DMS79 (cell line): ENCODE results near the gene ACOT4.
"Not testable (repeated sequence)": the region's sequence is repeated elsewhere in the genome, so short reads cannot be mapped to it uniquely, and the experiment has no call there.

ENCODE experiments used
- DNase-seq: peaks from one replicate; lab custom pipeline; 2025; lab: John Stamatoyannopoulos, UW

ACOT4 gene

DNA sequence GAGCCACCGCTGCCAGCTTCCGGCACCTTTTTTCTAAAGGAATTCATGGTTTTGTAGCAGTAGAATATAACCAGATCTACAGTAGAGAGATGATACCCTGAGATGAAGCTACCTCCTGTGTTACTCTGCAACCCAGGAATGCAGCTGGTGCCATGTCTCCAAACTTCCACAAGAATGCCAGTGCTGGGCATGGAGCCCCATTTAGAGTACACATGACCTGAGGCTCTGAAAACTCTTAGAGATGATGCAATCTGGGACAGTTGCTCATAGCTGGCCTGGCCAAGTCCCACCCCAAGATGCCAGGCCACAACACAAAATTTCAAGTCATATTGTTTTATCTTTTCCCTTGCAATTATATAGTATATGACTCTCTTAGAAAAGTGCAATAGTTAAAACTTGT, 14.5 kb upstream of the ACOT4 start:
- DNase-seq, result not testable (repeated sequence)

DNA sequence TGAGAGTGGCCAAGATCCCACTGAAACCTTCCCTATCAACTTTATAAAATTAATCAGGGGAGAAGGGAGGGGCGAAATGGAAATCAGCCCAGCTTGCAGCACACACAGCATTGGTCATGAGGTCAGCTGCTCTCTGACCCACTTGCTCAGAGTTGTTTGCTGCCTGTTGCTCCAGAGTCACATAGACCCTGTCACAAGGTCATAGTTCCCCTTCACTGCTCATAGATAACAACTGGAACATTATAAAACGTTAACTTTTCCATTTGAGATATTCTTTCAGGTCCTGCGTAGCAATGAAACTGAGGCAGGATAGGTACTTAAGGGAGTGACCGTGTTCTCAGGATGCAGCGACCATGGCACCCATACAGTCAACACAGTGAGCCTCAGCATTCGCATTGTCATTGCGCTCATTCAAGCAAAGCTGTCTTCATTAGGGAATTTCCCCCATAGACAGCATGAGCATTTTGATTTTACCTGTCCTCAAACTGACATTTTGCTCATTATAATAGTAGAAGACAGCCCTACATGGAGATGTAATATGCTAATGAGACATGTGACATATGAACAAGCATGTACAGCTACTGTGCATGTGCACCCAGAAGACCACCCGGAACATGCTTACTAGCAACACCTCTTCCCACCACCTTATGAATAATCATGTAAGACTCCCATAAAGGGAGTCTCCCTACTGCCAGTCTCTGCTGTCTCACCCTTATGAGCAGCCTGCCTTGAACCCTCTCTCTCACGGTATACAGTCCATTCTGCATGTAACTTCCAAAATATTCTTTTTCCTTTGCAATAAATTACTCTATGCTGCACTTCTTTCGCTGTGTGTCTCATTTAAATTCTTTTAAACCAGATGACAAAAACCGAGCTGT, 9.3 kb upstream of the ACOT4 start:
- DNase-seq, result not testable (repeated sequence)

DNA sequence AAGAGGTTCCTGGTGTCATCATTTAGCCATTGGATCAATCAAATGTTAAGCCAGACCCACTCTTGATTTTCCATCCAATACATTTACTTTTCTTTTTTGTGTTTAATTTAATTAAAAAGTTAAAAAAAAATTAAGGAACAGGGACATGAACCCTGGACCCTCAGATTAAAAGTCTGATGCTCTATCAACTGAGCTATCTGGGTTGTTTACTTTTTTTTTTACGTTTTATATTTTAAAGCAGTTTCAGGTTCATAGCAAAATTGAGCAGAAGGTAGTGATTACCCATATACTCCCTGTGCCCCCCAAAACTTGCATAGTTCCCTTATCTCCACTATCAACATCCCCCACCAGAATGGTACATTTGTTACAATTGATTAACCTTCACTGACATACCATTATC, 3.0 kb upstream of the ACOT4 start:
- no peak for DNase-seq

DNA sequence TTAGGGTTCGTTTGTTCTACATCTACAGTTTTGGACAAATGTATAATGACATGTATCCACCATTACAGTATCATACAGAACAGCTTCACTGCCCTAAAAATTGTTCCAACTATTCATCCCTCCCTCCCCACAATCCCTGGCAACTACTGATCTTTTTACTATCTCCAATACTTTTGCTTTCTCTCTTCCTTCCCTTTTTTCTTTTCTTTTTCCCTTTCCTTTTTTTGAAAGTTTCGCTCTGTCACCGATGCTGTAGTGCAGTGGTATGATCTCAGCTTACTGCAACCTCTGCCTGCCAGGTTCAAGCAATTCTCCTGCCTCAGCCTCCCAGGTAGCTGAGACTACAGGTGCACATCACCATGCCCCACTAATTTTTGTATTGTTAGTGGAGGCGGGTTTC, 2.6 kb upstream of the ACOT4 start:
- no peak for DNase-seq

DNA sequence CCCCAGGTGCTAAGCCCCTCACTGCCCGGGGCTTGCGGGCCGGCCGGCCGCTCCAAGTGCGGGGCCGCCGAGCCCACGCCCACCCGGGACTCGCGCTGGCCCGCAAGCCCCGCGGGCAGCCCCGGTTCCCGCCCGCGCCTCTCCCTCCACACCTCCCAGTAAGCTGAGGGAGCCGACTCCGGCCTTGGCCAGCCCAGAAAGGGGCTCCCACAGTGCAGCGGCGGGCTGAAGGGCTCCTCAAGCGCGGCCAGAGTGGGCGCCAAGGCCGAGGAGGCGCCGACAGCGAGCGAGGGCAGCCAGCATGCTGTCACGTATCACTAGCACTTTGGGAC, 1.0 kb upstream of the ACOT4 start:
- not testable (repeated sequence) for DNase-seq

DNA sequence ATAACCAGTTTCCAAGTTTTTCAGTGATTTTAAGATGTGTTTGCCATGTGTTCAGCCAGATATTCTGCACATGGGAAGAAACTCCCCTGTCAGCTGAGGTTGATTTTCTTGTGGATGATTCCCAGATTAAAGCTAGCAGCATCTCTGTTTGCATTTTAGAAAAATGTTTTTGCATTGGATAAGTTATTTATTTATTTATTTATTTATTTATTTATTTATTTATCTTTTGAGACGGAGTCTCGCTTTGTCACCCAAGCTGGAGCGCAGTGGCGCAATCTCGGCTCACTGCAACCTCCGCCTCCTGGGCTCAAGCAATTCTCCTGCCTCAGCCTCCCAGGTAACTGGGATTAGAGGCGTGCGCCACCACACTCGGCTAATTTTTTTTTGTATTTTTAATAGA, 2.8 kb downstream of the ACOT4 start:
- no peak for DNase-seq

DNA sequence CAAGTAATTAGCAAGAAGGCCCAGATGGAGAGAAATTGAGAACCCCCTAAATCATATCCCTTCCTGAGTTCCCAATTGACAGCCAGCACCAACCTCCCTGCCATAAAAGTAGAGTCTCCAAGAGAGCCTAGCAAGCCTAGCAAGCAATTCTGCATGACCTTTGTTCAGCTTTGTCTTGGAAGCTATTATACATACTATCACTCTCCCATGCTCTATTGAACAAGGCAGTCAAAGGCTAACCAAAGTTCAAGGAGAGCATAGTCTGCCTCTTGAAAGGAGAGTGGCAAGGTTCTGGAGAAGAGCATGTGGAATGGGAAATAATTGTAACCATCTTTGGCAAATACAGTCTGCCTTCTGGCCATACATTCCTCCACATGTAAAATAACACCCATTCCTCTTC, 7.8 kb downstream of the ACOT4 start:
- no peak for DNase-seq

DNA sequence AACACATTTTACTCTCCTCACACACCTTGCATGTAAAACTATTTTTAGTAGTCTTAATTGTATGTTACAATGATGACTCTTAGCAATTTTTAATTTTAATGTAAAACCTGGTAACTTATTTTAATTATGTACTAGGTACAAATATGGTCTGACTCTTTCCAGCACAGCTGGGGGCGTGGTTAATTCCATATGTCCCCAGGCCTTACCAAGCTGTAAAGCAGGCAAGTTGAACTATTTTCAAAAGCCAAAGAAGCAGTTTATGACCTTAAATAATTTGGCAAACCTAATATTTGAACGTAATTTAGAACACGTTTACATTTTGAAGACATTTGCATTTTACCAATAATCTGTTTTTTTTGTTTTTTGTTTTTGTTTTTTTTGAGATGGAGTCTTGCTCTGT, 11.3 kb downstream of the ACOT4 start:
- DNase-seq, result no peak

DNA sequence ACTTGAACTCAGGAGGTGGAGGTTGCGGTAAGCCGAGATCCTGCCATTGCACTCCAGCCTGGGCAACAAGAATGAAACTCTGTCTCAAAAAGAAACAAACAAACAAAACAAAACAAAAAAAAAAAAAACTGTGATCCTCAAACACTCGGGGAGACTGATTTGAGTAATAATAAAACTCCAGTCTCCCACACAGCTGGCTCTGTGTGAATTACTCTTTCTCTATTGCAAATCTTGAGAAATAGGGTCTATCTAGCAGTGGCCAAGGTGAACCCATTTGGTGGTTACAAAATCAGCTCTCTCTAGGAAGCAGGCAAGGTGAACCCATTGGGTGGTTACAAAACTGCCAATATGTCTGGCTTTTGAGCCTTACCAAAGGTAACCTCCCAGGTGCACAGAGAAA, 14.6 kb downstream of the ACOT4 start:
- DNase-seq, result no peak

DNA sequence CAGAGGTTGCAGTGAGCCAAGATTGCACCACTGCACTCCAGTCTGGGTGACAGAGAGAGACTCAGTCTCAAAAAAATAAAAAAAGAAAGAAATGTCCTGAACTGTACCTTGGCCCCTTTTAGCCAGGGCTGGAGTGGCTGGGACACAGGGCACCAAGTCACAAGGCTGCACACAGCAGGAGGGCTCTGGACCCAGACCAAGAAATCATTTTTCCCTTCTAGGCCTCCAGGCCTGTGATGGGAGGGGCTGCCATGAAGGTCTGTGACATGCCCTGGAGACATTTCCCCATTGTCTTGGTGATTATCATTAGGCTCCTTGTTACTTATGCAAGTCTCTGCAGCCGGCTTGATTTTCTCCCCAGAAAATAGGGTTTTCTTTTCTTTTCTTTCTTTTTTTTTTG, 15.6 kb downstream of the ACOT4 start:
- DNase-seq, result no peak

DNA sequence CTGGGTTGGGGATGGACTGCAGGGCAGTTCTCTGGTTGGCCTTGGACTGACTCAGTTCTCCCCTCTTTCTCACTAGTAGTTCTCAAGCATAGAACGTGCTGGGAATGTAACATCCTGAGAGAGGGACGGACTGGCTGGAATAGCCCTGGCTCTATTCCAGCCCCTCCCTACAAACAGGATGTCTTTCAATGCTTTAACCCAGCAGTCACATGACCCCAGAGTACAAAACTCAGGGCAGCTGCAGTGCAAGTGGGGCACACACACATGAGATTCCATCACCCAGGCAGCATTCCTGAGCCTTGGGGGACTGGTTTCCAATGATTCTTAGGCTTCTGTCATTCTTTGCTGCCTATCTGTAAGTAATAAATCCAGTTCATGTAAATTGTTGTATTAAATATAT, 19.0 kb downstream of the ACOT4 start:
- no peak for DNase-seq

DNA sequence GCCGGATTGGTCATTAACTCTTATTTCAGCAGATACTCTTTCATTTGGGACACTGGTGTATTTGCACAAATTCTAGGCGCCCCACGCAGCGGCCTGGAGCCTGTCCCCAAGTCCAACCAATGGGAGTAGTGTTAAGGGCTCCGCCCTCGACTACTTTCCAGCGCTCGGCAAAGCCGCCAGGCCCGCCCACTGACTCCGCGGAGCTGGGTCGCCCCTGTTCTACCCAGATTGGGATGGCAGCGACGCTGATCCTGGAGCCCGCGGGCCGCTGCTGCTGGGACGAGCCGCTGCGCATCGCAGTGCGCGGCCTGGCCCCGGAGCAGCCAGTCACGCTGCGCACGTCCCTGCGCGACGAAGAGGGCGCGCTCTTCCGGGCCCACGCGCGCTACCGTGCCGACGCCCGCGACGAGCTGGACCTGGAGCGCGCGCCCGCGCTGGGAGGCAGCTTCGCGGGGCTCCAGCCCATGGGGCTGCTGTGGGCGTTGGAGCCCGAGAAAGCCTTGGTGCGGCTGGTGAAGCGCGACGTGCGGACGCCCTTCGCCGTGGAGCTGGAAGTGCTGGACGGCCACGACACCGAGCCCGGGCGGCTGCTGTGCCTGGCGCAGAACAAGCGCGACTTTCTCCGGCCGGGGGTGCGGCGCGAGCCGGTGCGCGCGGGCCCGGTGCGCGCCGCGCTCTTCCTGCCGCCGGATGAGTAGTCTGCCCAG, 20.8 kb downstream of the ACOT4 start, which contains the start of gene ACOT6:
ACOT6 (plus strand) TSS at position 179 of the 707 bp plus-strand sequence; CDS start at position 234, 55 bp downstream.
- peak; percentile 53 for DNase-seq

DNA sequence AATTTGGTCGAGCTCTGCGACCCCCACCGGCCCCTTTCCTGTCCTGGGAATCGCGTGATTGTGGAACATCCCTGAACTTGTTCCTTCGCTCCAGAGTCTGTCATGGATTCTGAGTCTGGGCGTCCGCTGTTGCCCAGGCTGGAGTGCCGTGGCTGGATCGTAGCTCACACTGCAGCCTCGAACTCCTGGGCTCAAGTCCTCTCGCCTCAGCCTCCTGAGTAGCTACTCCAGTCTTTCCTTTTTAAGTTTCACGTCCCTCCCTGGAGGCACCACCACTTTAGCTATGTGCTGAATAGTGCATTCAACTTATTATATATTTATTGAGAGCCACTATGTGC, 21.3 kb downstream of the ACOT4 start:
- DNase-seq, result no peak

DNA sequence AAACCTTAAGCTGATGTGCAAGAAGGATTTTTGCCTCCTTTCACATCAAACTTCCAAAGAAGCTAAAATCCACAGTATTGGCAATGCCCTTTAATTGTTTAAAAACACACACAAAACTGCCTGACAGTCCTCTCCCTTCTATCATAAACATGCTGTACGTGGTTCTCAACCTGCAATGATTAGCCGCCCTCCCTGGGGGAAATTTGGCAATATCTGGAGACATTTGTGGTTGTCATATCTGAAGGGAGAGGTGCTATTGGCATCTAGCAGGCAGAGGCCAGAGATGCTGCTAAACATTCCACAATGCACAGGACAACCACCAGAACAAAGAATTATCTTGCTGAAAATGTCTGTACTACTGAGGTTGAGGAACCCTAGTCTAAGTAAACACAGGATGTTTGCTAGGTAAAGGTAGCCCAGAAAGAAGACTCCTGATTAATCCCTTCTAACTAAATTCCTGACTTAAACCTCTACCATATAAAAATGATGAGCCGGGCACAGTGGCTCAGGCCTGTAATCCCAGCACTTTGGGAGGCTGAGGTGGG, 21.8 kb downstream of the ACOT4 start:
- no peak for DNase-seq

DNA sequence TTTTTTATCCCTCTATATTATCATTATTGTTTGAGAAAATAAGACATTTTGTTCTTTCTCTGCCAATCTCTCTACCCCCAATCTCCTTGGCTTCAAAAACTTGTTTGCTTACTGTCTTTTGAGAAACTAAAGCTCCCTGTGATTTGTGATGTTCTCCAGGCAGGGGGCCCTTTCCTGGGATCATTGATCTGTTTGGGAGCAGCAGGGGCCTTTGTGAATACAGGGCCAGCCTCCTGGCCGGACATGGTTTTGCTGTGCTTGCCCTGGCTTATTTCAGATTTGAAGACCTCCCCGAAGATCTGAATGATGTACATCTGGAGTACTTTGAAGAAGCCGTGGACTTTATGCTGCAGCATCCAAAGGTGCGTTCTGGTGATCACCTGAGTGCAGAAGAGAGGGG, 25.2 kb downstream of the ACOT4 start:
- no peak for DNase-seq

DNA sequence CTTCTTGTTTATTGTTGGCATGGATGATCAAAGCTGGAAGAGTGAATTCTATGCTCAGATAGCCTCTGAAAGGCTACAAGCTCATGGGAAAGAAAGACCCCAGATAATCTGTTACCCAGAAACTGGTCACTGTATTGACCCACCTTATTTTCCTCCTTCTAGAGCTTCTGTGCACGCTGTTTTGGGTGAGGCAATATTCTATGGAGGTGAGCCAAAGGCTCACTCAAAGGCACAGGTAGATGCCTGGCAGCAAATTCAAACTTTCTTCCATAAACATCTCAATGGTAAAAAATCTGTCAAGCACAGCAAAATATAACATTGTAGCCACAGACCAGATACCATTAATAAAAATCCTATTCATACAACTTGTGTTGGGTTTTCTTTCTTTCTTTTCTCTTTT, 27.9 kb downstream of the ACOT4 start:
- no peak for DNase-seq

DNA sequence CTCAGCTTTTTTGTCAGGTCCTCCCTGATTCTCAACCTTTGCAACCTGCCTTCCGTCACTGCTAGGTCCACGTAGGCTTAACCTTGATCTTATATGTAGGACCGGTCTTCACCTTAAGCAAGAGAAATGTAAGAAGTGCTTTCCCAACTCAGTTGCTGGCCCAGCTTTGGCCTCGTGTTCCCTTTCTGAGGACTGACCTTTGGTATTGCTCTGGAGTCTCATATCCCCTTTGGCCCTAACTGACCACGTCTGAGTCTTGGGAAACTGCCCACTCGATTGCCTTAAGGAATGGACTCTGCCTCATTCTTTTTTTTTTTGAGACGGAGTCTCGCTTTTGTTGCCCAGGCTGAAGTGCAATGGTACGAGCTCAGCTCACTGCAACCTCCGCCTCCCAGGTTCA, 28.6 kb downstream of the ACOT4 start:
- no peak for DNase-seq

DNA sequence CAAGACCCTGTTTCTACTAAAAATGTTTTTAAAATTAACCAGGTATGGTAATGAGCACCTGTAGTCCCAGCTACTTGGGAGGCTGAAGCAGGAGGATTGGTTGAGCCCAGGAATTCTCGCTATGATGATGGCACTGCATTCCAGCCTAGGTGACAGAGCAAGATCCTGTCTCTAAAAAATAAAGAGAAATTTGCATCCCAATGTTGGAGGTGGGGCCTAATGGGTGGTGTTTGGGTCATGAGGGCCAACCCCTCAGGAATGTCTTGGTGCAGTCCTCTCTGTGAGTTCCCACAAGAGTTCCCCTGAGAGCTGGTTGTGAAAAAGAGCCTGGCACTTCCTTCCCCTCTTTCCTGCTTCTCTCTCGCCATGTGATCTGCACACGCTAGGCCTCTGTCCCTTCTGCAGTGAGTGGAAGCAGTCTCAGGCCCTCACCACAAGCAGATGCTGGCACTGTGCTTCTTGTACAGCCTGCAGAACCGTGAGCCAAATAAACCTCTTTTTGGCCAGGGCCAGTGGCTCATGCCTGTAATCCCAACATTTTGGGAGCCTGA, 31.9 kb downstream of the ACOT4 start:
- no peak for DNase-seq

DNA sequence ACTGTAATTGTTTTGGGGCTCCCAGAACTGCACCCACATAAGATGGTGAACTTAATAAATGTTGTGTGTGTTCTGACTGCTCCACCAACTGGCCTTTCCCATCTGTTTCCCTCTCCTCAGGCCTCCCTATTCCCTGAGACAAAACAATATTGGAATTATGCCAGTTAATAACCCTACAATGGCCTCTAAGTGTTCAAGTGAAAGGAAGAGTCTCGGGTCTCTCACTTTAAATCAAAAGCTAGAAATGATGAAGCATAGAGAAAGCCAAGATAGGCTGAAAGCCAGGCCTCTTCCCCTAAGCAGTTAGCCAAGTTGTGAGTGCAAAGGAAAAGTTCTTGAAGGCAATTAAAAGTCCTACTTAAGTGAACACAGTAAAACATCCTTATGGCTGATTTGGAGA, 34.0 kb downstream of the ACOT4 start:
- DNase-seq, result no peak

DNA sequence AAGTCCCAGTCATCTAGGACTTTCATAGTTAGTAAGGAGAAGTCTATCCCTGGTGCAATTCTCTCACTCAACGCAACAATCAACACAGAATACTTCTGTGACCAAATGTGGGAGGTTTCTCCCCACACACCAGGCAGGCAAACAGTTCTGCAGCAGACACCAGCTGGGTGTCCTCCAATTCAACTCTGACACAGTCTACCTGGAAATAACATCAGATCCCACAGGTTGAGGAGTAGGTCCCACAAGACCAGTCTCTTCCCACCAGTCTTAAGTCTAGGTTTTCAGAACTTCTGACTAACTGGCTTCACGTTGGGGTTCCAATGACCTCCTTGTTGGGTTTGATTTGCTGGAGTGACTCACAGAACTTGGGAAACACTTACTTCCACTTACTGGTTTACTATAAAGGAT, 35.5 kb downstream of the ACOT4 start:
- no peak for DNase-seq

DNA sequence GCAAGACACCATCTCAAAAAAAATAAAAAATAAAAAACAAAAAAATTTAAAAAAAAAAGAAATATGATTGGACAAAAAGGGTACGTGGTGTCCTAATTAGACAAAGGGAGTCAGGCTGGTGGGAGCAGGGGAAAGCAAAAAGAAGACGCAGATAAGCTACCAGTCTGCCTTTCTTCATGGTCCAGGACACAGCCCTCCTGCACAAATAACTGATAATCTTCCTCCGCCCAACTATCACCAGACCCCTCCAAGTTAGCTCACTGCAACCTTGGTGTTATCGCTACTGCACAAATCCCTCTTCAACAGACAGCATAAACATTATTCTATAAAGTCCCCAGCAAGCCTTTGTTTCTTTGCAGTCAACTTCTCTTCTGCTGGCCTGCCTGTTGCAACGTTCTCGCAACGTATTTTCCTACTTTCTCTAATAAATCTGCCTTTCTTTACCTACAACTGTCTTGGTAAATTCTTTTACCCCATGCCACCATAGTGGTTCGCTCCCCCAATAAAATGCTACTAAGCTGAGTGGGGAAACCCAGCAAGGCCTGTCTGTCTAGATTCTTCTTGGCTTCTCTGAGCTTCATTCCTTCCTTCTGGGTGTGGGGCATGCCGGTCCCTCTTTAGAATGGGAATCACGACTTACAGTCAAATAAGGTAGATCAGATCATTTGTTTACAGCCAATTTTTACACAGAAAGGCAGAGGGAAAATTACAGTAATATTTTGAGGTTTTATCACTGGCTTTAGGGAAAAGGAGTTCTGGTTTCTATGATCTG, 38.5 kb downstream of the ACOT4 start:
- no peak for DNase-seq
